ENCODE measurements around the gene PXMP4. TPM values are rescaled to one million over a fixed set of nuclear protein-coding genes. Genes with fewer than 3 reads are reported as not detected.

The PXMP4 gene
- total RNA-seq, 1 experiment from 2014 or later = 7.5 TPM

DNA sequence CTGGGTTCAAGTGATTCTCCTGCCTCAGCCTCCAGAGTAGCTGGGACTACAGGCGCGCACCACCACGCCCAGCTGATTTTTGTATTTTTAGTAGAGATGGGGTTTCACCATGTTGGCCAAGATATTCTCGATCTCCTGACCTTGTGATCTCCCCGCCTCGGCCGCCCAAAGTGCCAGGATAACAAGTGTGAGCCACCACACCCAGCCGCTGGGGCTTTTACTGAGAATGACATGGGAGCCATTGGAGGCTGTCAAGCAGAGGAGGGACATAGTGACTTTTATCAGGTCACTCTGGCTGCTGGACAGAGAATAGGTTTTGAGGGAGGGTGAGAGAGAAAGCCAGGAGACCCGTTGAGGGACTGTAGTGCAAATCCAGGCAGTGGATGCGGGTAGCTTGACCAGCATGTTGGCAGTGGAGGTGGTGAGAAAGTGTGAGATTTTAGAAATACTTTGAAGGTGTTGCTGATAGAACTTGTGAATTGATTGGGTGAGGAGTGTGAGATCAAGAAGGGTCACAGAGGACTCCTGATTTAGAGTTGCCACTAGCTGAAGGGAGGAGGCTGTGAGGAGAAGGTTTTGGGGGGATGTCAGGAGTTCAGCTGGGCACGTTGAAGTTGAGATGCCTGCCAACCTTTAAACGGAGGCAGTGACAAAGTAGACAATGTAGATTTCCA, 26.4 kb upstream of the PXMP4 start:
- BruUV-seq (replicated peaks) = no TSS peak
- Histone ChIP-seq H3K4me1 (ENCODE audit: insufficient read depth, low read length, poor library complexity, severe bottlenecking) (no peaks in the 10 kb centered on the region), H3K36me3 (ENCODE audit: insufficient read depth, low read length, poor library complexity, severe bottlenecking) (no peaks in the 10 kb centered on the region), H3K4me3 (ENCODE audit: low read depth, low read length, poor library complexity, severe bottlenecking) (no peak overlapping the region), H3K27ac (ENCODE audit: low read depth, low read length, poor library complexity, severe bottlenecking) (no peak overlapping the region), H3K9me3 (ENCODE audit: low read depth, low read length, poor library complexity, severe bottlenecking) (no peaks in the 10 kb centered on the region), H3K27me3 (replicated peaks; ENCODE audit: insufficient read depth, low read depth, low read length, poor library complexity) (no peaks in the 10 kb centered on the region)
- DNase-seq (ENCODE audit: low spot score) = no peak
- TF ChIP-seq EZH2 (IDR thresholded peaks at IDR 0.05; ENCODE audit: borderline replicate concordance, low read depth, low read length, poor library complexity, severe bottlenecking) = no peak
- TF ChIP-seq, protein P1, sequence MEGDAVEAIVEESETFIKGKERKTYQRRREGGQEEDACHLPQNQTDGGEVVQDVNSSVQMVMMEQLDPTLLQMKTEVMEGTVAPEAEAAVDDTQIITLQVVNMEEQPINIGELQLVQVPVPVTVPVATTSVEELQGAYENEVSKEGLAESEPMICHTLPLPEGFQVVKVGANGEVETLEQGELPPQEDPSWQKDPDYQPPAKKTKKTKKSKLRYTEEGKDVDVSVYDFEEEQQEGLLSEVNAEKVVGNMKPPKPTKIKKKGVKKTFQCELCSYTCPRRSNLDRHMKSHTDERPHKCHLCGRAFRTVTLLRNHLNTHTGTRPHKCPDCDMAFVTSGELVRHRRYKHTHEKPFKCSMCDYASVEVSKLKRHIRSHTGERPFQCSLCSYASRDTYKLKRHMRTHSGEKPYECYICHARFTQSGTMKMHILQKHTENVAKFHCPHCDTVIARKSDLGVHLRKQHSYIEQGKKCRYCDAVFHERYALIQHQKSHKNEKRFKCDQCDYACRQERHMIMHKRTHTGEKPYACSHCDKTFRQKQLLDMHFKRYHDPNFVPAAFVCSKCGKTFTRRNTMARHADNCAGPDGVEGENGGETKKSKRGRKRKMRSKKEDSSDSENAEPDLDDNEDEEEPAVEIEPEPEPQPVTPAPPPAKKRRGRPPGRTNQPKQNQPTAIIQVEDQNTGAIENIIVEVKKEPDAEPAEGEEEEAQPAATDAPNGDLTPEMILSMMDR (conservative IDR thresholded peaks at IDR 0.05; ENCODE audit: low read depth, low read length) = no peak
- POLR2A ChIA-PET (ENCODE audit: low non-redundant PET) = no interaction called here
- intact Hi-C loops (cut with micrococcal nuclease; ENCODE audit: unreplicated experiment) = no loop called here
- CTCF ChIA-PET = no interaction called here

DNA sequence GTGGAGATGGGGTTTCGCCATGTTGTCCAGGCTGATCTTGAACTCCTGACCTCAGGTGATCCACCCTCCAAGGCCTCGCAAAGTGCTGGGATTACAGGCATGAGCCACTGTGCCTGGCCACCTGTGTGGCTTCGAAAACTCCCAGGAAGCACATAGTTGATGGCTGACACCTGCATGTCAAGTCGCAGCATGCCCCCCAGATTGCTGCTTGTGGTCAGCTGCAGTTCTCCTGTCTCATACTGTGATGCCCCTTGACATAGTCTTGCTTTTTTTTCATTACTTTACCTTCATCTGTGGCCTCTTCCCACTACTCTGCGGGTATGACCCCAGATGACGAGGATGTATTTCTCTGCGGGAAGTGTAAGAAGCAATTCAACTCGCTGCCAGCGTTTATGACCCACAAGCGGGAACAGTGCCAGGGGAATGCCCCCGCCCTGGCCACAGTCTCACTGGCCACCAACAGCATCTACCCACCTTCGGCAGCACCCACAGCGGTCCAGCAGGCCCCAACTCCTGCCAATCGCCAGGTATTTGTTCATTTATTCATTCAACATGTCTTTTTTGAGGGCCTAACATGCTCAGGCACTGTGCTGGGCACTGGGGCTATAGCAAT, 24.8 kb upstream of the PXMP4 start:
- CTCF ChIA-PET = no interaction called here
- DNase-seq (ENCODE audit: low spot score) = no peak

DNA sequence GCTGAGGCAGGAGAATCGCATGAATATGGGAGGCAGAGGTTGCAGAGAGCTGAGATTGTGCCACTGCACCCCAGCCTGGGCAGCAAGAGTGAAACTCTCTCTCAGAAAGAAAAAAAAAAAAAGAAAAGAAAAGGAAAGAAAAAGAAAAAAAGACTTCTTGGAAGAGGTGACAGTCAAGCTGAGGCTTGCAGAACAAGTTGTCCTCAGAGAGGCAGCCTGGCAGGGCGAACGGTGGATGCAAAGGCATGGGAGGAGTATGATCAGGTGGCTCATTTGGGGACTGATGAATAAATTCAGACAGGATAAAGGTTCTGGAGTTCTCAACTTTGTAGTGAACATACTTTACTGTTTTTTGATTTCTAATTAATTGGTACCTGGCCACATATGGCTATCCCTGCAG, 24.1 kb upstream of the PXMP4 start:
- intact Hi-C loops (cut with micrococcal nuclease; ENCODE audit: unreplicated experiment) = no loop called here
- H3K9me3 ChIP-seq (ENCODE audit: low read depth, low read length, poor library complexity, severe bottlenecking) = no peaks in the 10 kb centered on the region
- no peak overlapping the region for H3K4me3 ChIP-seq (ENCODE audit: low read depth, low read length, poor library complexity, severe bottlenecking)
- H3K27ac ChIP-seq (ENCODE audit: low read depth, low read length, poor library complexity, severe bottlenecking) = no peak overlapping the region
- BruUV-seq (replicated peaks) = no TSS peak
- DNase-seq (ENCODE audit: low spot score) = no peak
- H3K36me3 ChIP-seq (ENCODE audit: insufficient read depth, low read length, poor library complexity, severe bottlenecking) = no peaks in the 10 kb centered on the region
- no peak for TF ChIP-seq EZH2 (IDR thresholded peaks at IDR 0.05; ENCODE audit: borderline replicate concordance, low read depth, low read length, poor library complexity, severe bottlenecking)
- TF ChIP-seq, protein P1 (conservative IDR thresholded peaks at IDR 0.05; ENCODE audit: low read depth, low read length) = no peak
- H3K27me3 ChIP-seq (replicated peaks; ENCODE audit: insufficient read depth, low read depth, low read length, poor library complexity) = no peaks in the 10 kb centered on the region
- ChIA-PET POLR2A (ENCODE audit: low non-redundant PET) (interaction anchor here (0.6 kb wide), 1 partner anchor 42 kb away, joined by 16 read pairs; no protein-coding TSS in a partner anchor), CTCF (no interaction called here)
- no peaks in the 10 kb centered on the region for H3K4me1 ChIP-seq (ENCODE audit: insufficient read depth, low read length, poor library complexity, severe bottlenecking)

More for the DNA sequence above, 24.8 kb upstream of the PXMP4 start:
- H3K27ac ChIP-seq (ENCODE audit: low read depth, low read length, poor library complexity, severe bottlenecking) = no peak overlapping the region
- TF ChIP-seq EZH2 (IDR thresholded peaks at IDR 0.05; ENCODE audit: borderline replicate concordance, low read depth, low read length, poor library complexity, severe bottlenecking) = no peak
- TF ChIP-seq, protein P1 (conservative IDR thresholded peaks at IDR 0.05; ENCODE audit: low read depth, low read length) = no peak
- H3K4me3 ChIP-seq (ENCODE audit: low read depth, low read length, poor library complexity, severe bottlenecking) = no peak overlapping the region
- no peaks in the 10 kb centered on the region for H3K9me3 ChIP-seq (ENCODE audit: low read depth, low read length, poor library complexity, severe bottlenecking)
- intact Hi-C loops (cut with micrococcal nuclease; ENCODE audit: unreplicated experiment) = no loop called here
- H3K4me1 ChIP-seq (ENCODE audit: insufficient read depth, low read length, poor library complexity, severe bottlenecking) = no peaks in the 10 kb centered on the region
- no peaks in the 10 kb centered on the region for H3K27me3 ChIP-seq (replicated peaks; ENCODE audit: insufficient read depth, low read depth, low read length, poor library complexity)
- POLR2A ChIA-PET (ENCODE audit: low non-redundant PET) = no interaction called here
- H3K36me3 ChIP-seq (ENCODE audit: insufficient read depth, low read length, poor library complexity, severe bottlenecking) = no peaks in the 10 kb centered on the region
- BruUV-seq (replicated peaks) = no TSS peak

Data from A673 (cell line).